ENCODE results near the gene FUCA2.

- TF ChIP-seq CTCF (IDR thresholded peaks at IDR 0.05): peak; percentile 54
- TF ChIP-seq TCF12 (IDR thresholded peaks at IDR 0.05): no peak
- TF ChIP-seq POLR2AphosphoS5 (IDR thresholded peaks at IDR 0.05; ENCODE audit: low read depth, low read length): no peak
These were observed 1.9 kb upstream of the FUCA2 start for GRCh38 chr6:143513410-143513809.

All from SK-N-SH (cell line).